GM12892 (cell line): ENCODE measurements around the gene FAM118A.
"Not testable (repeated sequence)": the region's sequence is repeated elsewhere in the genome, so short reads cannot be mapped to it uniquely, and the experiment has no call there.

Source experiments
- DNase-seq: peaks from one replicate; pipeline ENCODE4 v3.0.0; 2011; ENCODE audit not compliant: insufficient read length
- FAIRE-seq: peaks from 2 replicates; lab custom pipeline; 2011; peaks lifted over from hg19 to GRCh38; lab: Jason Lieb, UNC
- POLR2A ChIP-seq: IDR thresholded peaks from 2 replicates; pipeline ENCODE4 v1.6.1; 2011; ENCODE audit warnings: low read depth, low read length, control low read depth
- POLR2AphosphoS5 ChIP-seq: IDR thresholded peaks from 2 replicates; pipeline ENCODE4 v1.6.1; 2011; ENCODE audit warnings: low read depth, low read length, control low read depth
- TAF1 ChIP-seq: IDR thresholded peaks from 2 replicates; pipeline ENCODE4 v1.6.1; 2011; ENCODE audit warnings: low read depth, mild to moderate bottlenecking, control low read depth, low read length, borderline replicate concordance

FAM118A gene

DNA sequence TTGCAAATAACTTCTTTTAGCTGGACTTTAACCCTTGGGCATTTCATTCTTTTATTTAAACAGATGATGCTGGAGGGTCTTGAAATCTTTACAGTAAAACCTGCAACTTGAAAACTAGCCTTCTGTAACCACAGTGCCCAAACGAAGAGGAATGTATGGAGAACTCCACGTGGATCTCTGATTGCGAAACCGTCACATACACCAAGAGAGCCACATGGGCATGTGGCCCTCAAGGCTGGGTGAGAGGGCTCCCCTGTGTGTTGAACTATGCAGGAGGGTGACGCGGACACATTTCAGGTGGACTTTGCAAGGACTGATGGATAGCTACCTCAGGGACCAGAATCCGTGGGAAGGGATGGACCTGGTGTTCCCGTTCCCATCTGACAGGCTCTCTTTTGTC, 30.6 kb downstream of the FAM118A start:
- no peak for TF ChIP-seq TAF1
- no peak for TF ChIP-seq POLR2AphosphoS5
- no peak for TF ChIP-seq POLR2A
- FAIRE-seq (no peak), DNase-seq (no peak)

- FAIRE-seq (no peak), DNase-seq (no peak)
- no peak for TF ChIP-seq POLR2A
- TF ChIP-seq TAF1 = no peak
- TF ChIP-seq POLR2AphosphoS5 = no peak
Measured at GRCh38 chr22:45341498-45341897, 31.8 kb downstream of the FAM118A start.

DNA sequence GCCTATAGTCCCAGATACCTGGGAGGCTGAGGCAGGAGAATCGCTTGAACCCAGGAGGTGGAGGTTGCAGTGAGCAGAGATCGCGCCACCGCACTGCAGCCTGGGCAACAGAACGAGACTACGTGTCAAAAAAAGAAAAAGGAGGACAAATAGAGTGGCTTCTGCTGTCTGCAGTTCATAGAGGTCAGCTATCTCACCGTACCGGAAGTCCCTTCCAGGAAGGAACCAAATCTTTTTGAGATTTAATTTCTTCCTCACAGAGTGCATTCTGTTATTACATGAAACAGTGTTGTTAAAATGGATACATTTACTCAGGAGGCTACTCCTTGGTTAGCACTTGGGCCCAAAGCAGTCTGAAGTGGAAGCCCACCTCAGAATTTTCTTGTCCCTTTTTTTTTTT, 33.4 kb downstream of the FAM118A start:
- no peak for FAIRE-seq
- TF ChIP-seq TAF1 = no peak
- TF ChIP-seq POLR2A = no peak
- no peak for TF ChIP-seq POLR2AphosphoS5
- no peak for DNase-seq

GRCh38 chr22:45344334-45344733, 34.6 kb downstream of the FAM118A start:
- TF ChIP-seq TAF1 (no peak), POLR2AphosphoS5 (no peak), POLR2A (no peak)
- DNase-seq (no peak), FAIRE-seq (no peak)

DNA sequence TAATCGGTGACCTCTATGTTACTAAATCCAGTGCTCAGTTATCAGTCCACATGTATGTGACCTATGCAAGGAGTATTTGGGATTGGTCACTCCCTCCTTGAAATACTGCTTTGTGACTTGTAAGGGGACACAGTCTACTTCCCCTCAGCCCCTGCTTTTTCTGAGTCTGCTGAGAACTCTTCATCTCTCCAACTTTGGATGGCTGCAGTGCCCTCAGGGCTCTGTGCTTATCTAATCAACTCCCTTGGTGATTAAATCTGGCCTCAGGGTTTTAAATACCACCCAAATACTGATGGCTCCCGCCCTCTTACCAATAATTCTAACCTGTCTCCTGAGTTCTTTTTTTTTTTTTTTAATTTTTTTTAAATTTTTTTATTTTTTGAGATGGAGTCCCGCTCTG, 40.2 kb downstream of the FAM118A start:
- no peak for FAIRE-seq

DNA sequence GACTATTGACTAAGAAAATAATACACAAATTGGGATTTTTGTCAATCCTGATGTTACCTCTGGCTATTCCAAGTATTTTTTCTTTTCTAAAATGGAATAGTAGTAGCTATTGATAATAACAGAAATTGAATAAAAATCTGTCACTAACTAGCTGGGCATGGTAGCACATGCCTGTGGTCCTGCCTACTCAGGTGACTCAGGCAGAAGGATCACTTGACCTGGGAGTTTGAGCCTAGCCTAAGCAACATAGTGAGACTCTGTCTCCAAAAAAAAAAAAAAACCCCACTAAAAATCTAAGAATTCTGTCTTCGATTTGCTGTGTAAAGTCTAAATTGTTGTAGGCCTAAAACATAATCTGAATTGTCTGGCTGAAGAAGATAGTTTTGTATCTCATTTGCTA, 42.2 kb downstream of the FAM118A start:
- DNase-seq = no peak
- TF ChIP-seq POLR2A (no peak), TAF1 (no peak), POLR2AphosphoS5 (no peak)
- no peak for FAIRE-seq

More for the DNA sequence above, 40.2 kb downstream of the FAM118A start:
- TF ChIP-seq POLR2A = no peak
- no peak for TF ChIP-seq POLR2AphosphoS5
- no peak for TF ChIP-seq TAF1
- DNase-seq = no peak

GRCh38 chr22:45352757-45353156, 43.0 kb downstream of the FAM118A start:
- not testable (repeated sequence) for FAIRE-seq, DNase-seq

GRCh38 chr22:45353786-45354185, 44.1 kb downstream of the FAM118A start:
- FAIRE-seq (no peak), DNase-seq (no peak)
- no peak for TF ChIP-seq POLR2AphosphoS5
- no peak for TF ChIP-seq POLR2A
- no peak for TF ChIP-seq TAF1

DNA sequence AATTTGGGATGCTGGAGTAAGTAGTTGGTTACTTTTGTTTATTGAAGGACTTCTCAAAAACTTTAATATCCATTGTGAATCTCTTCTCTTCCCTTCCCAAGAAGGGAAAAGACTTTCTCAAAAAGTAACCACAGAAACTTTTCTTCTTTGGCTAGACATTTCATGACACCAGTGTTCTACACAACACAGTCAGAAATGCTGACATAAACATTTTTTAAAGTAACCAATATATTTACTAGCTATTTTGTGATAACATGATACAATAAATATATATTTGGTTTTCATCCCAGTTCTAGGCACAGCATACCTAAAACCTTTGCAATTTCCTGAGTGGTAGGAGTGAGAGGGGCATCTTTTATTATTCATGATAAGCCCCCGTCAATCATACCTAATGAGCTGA, 47.8 kb downstream of the FAM118A start:
- TF ChIP-seq TAF1 (no peak), POLR2AphosphoS5 (no peak), POLR2A (no peak)
- FAIRE-seq (no peak), DNase-seq (no peak)

DNA sequence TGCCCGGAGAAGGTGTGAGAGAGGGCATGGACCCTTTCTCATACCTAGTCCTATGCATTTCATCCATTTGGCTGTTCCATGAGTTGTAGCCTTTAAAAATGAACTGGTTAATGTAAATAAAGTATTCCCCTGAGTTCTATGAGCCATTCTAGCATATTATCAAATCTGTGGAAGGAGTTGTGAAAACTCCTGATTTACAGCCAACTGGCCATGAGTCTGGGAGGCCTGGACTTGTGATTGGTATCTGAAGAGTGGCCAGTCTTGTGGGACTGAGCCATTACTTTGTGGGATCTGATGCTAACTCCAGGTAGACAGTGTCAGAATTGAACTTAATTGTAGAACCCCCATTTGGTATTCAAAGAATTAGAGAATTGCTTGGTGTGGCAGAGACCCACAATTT, 48.4 kb downstream of the FAM118A start:
- FAIRE-seq = no peak
- DNase-seq = no peak
- no peak for TF ChIP-seq TAF1
- TF ChIP-seq POLR2A = no peak
- no peak for TF ChIP-seq POLR2AphosphoS5

- no peak for DNase-seq
- no peak for TF ChIP-seq POLR2AphosphoS5
- TF ChIP-seq TAF1 = no peak
- TF ChIP-seq POLR2A = no peak
- FAIRE-seq = no peak
Measured at GRCh38 chr22:45359627-45360026, 49.9 kb downstream of the FAM118A start.

GRCh38 chr22:45366713-45367112, 57.0 kb downstream of the FAM118A start:
- DNase-seq (no peak), FAIRE-seq (no peak)
- no peak for TF ChIP-seq POLR2AphosphoS5
- TF ChIP-seq TAF1 = no peak
- no peak for TF ChIP-seq POLR2A

- not testable (repeated sequence) for FAIRE-seq, DNase-seq
Measured at GRCh38 chr22:45373592-45373991, 63.9 kb downstream of the FAM118A start.
